Measurements from ENCODE around the gene NRSN2.
"Not testable (repeated sequence)": the region's sequence is repeated elsewhere in the genome, so short reads cannot be mapped to it uniquely, and the experiment has no call there.

Gene NRSN2

GRCh38 chr20:375265-375889 lies 28.5 kb downstream of the NRSN2 start:
- no peak for DNase-seq (ENCODE audit: low read depth)

- no peak for DNase-seq (ENCODE audit: low read depth)
Observed at GRCh38 chr20:376089-376488, 29.2 kb downstream of the NRSN2 start.

- DNase-seq (ENCODE audit: low read depth) = no peak
Observed at GRCh38 chr20:376750-377149, 29.8 kb downstream of the NRSN2 start.

- DNase-seq (ENCODE audit: low read depth) = not testable (repeated sequence)
Observed at GRCh38 chr20:377578-377977, 30.7 kb downstream of the NRSN2 start.

- no peak for DNase-seq (ENCODE audit: low read depth)
Observed at GRCh38 chr20:378961-379336, 32.0 kb downstream of the NRSN2 start.

- peak; percentile 74 for DNase-seq (ENCODE audit: low read depth)
Observed at GRCh38 chr20:380763-381580, 34.1 kb downstream of the NRSN2 start.

- peak; percentile 86 for DNase-seq (ENCODE audit: low read depth)
Observed at GRCh38 chr20:381581-382290, 34.8 kb downstream of the NRSN2 start.

- DNase-seq (ENCODE audit: low read depth) = no peak
Observed at GRCh38 chr20:382291-383115, 35.6 kb downstream of the NRSN2 start.

- DNase-seq (ENCODE audit: low read depth) = no peak
Observed at GRCh38 chr20:383889-384288, 37.0 kb downstream of the NRSN2 start.

- no peak for DNase-seq (ENCODE audit: low read depth)
Observed at GRCh38 chr20:384723-385122, 37.8 kb downstream of the NRSN2 start.

GRCh38 chr20:385448-385847 lies 38.5 kb downstream of the NRSN2 start:
- DNase-seq (ENCODE audit: low read depth) = no peak

- not testable (repeated sequence) for DNase-seq (ENCODE audit: low read depth)
Observed at GRCh38 chr20:386634-387033, 39.7 kb downstream of the NRSN2 start.

GRCh38 chr20:387520-387919 lies 40.6 kb downstream of the NRSN2 start:
- no peak for DNase-seq (ENCODE audit: low read depth)

- DNase-seq (ENCODE audit: low read depth) = no peak
Observed at GRCh38 chr20:388034-388994, 41.4 kb downstream of the NRSN2 start.

GRCh38 chr20:389220-389619 lies 42.3 kb downstream of the NRSN2 start:
- no peak for DNase-seq (ENCODE audit: low read depth)

- no peak for DNase-seq (ENCODE audit: low read depth)
Observed at GRCh38 chr20:391041-391711, 44.3 kb downstream of the NRSN2 start.

- DNase-seq (ENCODE audit: low read depth) = not testable (repeated sequence)
Observed at GRCh38 chr20:393296-393695, 46.4 kb downstream of the NRSN2 start.

- DNase-seq (ENCODE audit: low read depth) = no peak
Observed at GRCh38 chr20:396252-396618, 49.3 kb downstream of the NRSN2 start.

GRCh38 chr20:396619-397431 lies 49.9 kb downstream of the NRSN2 start:
- DNase-seq (ENCODE audit: low read depth) = no peak
